Brain microvascular endothelial cell (primary cell): ENCODE measurements around the gene ABHD13.

Experiments used
- DNase-seq: peaks from one replicate; pipeline ENCODE4 v3.0.0-alpha.2; 2020
- H3K27ac ChIP-seq: fragments of 250-450 bp; sonication (Bioruptor Pico); 2 replicates; pipeline ENCODE4 v1.5.1; 2020; ENCODE audit warnings: mild to moderate bottlenecking, moderate library complexity
- H3K27me3 ChIP-seq: fragments of 250-450 bp; sonication (Bioruptor Pico); replicated peaks from 2 replicates; pipeline ENCODE4 v1.5.1; 2020; ENCODE audit warnings: mild to moderate bottlenecking
- H3K36me3 ChIP-seq: fragments of 250-450 bp; sonication (Bioruptor Pico); replicated peaks from 2 replicates; pipeline ENCODE4 v1.5.1; 2020; ENCODE audit warnings: mild to moderate bottlenecking
- H3K4me3 ChIP-seq: 2 replicates; pipeline ENCODE4 v1.5.1; 2011; ENCODE audit warnings: low read depth, mild to moderate bottlenecking, control low read depth, low read length, moderate library complexity
- in situ Hi-C: cut with HindIII; loops from 2 replicates; pipeline ENCODE4 v1.10.0; 2017; ENCODE audit warnings: low sequenced_read_pairs, low pct_ligation_motif_present
- TF ChIP-seq, protein P1 (sequence below): IDR thresholded peaks from 2 replicates; pipeline ENCODE4 v1.5.1; 2011; ENCODE audit warnings: low read depth, mild to moderate bottlenecking, moderate library complexity, low read length, control low read depth, inconsistent platforms; ENCODE audit errors: missing control alignments

ABHD13 gene

DNA sequence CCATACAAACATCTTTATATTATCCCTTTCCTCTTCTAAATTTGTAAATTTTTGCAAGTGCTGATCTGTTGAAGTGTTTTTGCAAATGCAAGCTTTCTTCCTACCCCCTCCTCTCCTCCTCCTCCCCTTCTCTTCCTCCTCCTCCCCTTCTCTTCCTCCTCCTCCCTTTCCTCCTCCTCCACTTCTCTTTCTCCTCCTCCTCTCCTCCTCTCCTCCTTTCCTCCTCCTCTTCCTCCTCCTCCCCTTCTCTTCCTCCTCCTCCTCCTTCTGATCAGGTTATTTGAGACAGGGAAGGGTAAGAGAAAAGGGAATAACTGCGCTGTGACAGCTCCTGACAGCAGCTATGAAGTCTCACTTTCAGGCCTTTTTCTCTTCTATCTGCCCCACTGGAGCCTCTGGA lies 60.3 kb downstream of the ABHD13 start:
- H3K4me3 ChIP-seq: no peak overlapping the region
- H3K36me3 ChIP-seq: no peaks in the 10 kb centered on the region
- no peak for DNase-seq
- TF ChIP-seq, protein P1, sequence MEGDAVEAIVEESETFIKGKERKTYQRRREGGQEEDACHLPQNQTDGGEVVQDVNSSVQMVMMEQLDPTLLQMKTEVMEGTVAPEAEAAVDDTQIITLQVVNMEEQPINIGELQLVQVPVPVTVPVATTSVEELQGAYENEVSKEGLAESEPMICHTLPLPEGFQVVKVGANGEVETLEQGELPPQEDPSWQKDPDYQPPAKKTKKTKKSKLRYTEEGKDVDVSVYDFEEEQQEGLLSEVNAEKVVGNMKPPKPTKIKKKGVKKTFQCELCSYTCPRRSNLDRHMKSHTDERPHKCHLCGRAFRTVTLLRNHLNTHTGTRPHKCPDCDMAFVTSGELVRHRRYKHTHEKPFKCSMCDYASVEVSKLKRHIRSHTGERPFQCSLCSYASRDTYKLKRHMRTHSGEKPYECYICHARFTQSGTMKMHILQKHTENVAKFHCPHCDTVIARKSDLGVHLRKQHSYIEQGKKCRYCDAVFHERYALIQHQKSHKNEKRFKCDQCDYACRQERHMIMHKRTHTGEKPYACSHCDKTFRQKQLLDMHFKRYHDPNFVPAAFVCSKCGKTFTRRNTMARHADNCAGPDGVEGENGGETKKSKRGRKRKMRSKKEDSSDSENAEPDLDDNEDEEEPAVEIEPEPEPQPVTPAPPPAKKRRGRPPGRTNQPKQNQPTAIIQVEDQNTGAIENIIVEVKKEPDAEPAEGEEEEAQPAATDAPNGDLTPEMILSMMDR: no peak
- in situ Hi-C loops: no loop called here
- no peaks in the 10 kb centered on the region for H3K27me3 ChIP-seq
- no peak overlapping the region for H3K27ac ChIP-seq

DNA sequence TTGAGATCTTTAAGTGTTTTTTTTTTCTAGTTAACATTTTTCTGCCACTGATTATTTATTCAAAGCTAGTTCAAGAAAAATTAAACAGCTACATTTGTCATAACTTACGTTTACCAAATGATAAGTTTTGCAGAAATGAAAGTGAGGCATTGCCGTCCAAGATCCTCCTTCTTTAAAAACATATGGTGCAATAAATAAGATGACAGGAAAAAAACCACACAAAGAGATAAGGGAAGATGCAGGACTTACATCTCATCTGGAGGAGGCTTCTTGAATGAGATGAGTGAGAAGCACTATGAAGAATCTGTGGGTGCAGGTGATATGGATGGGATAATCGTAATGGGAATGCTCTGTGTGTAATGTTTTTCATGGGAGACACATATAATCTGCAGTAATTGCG lies 63.7 kb downstream of the ABHD13 start:
- H3K27ac ChIP-seq: no peak overlapping the region
- TF ChIP-seq, protein P1: no peak
- no peak overlapping the region for H3K4me3 ChIP-seq
- in situ Hi-C loops: no loop called here
- no peak for DNase-seq
- no peaks in the 10 kb centered on the region for H3K36me3 ChIP-seq
- no peaks in the 10 kb centered on the region for H3K27me3 ChIP-seq

DNA sequence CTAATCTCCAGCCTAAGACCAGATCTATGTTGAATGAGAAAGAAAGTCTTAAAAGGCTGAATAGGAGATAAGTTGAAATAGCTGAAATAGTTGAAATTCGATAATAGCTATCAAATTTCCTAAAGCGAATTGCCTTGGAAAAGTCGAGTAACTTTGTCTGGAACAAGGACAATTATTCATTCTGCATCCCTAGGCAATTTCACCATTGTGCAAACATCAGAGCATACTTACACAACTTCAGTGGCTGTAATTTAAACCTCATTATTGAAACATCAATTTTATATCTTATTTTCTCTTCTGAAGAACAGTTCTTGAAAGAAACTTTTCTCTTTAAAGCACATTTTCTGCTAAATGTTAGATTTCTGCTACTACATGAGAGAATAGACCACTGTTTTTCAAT lies 64.9 kb downstream of the ABHD13 start:
- Histone ChIP-seq H3K27ac (no peak overlapping the region), H3K36me3 (no peaks in the 10 kb centered on the region), H3K4me3 (no peak overlapping the region), H3K27me3 (no peaks in the 10 kb centered on the region)
- DNase-seq: no peak
- TF ChIP-seq, protein P1: no peak
- in situ Hi-C loops: no loop called here
